GM21360 (cell line): ENCODE results near the gene POLD2.

Experiments used
- ATAC-seq: cut with Tn5 transposase; IDR thresholded peaks from one replicate; pipeline ENCODE4 v1.9.1; 2021; ENCODE audit warnings: mild to moderate bottlenecking, moderate library complexity; ENCODE audit not compliant: unreplicated experiment

The POLD2 gene

GRCh38 chr7:44066494-44067063 lies 56.8 kb downstream of the POLD2 start:
- no peak for ATAC-seq

- ATAC-seq = no peak
Observed at GRCh38 chr7:44066111-44066460, 57.3 kb downstream of the POLD2 start.

GRCh38 chr7:44065431-44066110 lies 57.8 kb downstream of the POLD2 start, which contains the start of gene PGAM2:
PGAM2 (minus strand) TSS chr7:44065567; CDS start chr7:44065529, 38 bp downstream.
- no peak for ATAC-seq

- ATAC-seq = no peak
Observed at GRCh38 chr7:44064791-44065430, 58.4 kb downstream of the POLD2 start.
